B cell (primary cell): ENCODE measurements around the gene VSTM2L. TPM values are rescaled to one million over a fixed set of nuclear protein-coding genes. Genes with fewer than 3 reads are reported as not detected.

ENCODE experiments used
- ATAC-seq: fragments of 200-7000 bp; cut with Tn5 transposase; one replicate; pipeline ENCODE4 v1.10.0; 2021; ENCODE audit warnings: low read depth, mild to moderate bottlenecking, moderate number of reproducible peaks, moderate library complexity
- CTCF ChIA-PET: fragments of 350-600 bp; sonication (Branson Sonifier 250); formaldehyde crosslinking; loops from one replicate; lab custom pipeline; 2021; ENCODE audit warnings: antibody characterized with exemption, inconsistent platforms; lab: Charles Lee
- POLR2A ChIA-PET: fragments of 350-600 bp; sonication (Branson Sonifier 250); formaldehyde crosslinking; loops from one replicate; lab custom pipeline; 2021; ENCODE audit warnings: antibody characterized with exemption; lab: Charles Lee
- DNase-seq: peaks from one replicate; pipeline ENCODE4 v3.0.0; 2013
- H2AFZ ChIP-seq: 2 replicates; pipeline ENCODE4 v1.6.1; 2012; ENCODE audit warnings: mild to moderate bottlenecking, low read depth, low read length; ENCODE audit not compliant: insufficient read depth, poor library complexity, severe bottlenecking
- H3K27ac ChIP-seq, 2 donors: 1 replicate in 1 of 2; 2 replicates in 1 of 2; pipeline ENCODE4 v1.5.1; 2012 to 2013; ENCODE audit warnings: low read length in 2 of 2, mild to moderate bottlenecking in 2 of 2, moderate library complexity in 1 of 2
- H3K27me3 ChIP-seq, 4 experiments: fragments of 200-600 bp in 1 of 4; sonication (generic) in 1 of 4; replicated peaks in 1 of 4; 1 replicate in 2 of 4; 2 replicates in 2 of 4; pipeline versions ENCODE4 v1.6.1 to v1.7.0; 2013 to 2016; ENCODE audit warnings: low read length in 3 of 4, mild to moderate bottlenecking in 2 of 4, mixed read lengths in 1 of 4, moderate library complexity in 1 of 4; ENCODE audit not compliant: insufficient read depth in 4 of 4, control insufficient read depth in 3 of 4; ENCODE audit errors: control extremely low read depth in 1 of 4
- H3K36me3 ChIP-seq, 2 experiments: replicated peaks in 1 of 2; 1 replicate in 1 of 2; 2 replicates in 1 of 2; pipeline versions ENCODE4 v1.6.1 to v1.7.1; 2013; ENCODE audit warnings: low read length in 1 of 2; ENCODE audit not compliant: insufficient read depth in 2 of 2, control insufficient read depth in 1 of 2; ENCODE audit errors: control extremely low read depth in 1 of 2, extremely low read depth in 1 of 2
- H3K4me1 ChIP-seq, 2 donors: fragments of 200-600 bp in 1 of 2; sonication (generic) in 1 of 2; 1 replicate in 1 of 2; 2 replicates in 1 of 2; pipeline versions ENCODE4 v1.5.1 to v1.6.1; 2013 to 2017; ENCODE audit warnings: low read length in 2 of 2; ENCODE audit not compliant: control insufficient read depth in 2 of 2, insufficient read depth in 2 of 2
- H3K4me2 ChIP-seq: replicated peaks from 2 replicates; pipeline ENCODE3; 2012; ENCODE audit warnings: mild to moderate bottlenecking, low read depth, low read length; ENCODE audit not compliant: poor library complexity, severe bottlenecking
- H3K4me3 ChIP-seq, 5 experiments: fragments of 200-600 bp in 1 of 5; sonication (generic) in 1 of 5; 1 replicate in 3 of 5; 2 replicates in 2 of 5; pipeline versions ENCODE4 v1.5.1 to v1.7.0; 2011 to 2016; ENCODE audit warnings: low read length in 4 of 5, mild to moderate bottlenecking in 4 of 5, low read depth in 2 of 5, control low read depth in 1 of 5, moderate library complexity in 1 of 5; ENCODE audit not compliant: insufficient read depth in 1 of 5; ENCODE audit errors: control extremely low read depth in 1 of 5, extremely low read depth in 1 of 5
- H3K79me2 ChIP-seq: fragments of 200-600 bp; sonication (generic); one replicate; pipeline ENCODE4 v1.6.0; 2016; ENCODE audit warnings: low read length; ENCODE audit not compliant: control insufficient read depth, insufficient read depth
- H3K9ac ChIP-seq: fragments of 200-600 bp; sonication (generic); 2 replicates; pipeline ENCODE4 v1.6.1; 2017; ENCODE audit warnings: mild to moderate bottlenecking, low read length, moderate library complexity
- H3K9me3 ChIP-seq, 3 donors: one replicate each; pipeline versions ENCODE4 v1.6.1 to v1.7.1; 2013; ENCODE audit warnings: low read length in 2 of 3; ENCODE audit not compliant: control insufficient read depth in 2 of 3, insufficient read depth in 1 of 3; ENCODE audit errors: control extremely low read depth in 1 of 3
- H4K20me1 ChIP-seq: 2 replicates; pipeline ENCODE4 v1.6.0; 2012; ENCODE audit warnings: mild to moderate bottlenecking, low read length; ENCODE audit not compliant: insufficient read depth, control insufficient read depth, poor library complexity, severe bottlenecking
- H3K27ac Mint-ChIP-seq: one replicate; pipeline ENCODE4 v1.8.0; 2021; ENCODE audit warnings: mixed read lengths
- H3K27me3 Mint-ChIP-seq: one replicate; pipeline ENCODE4 v1.8.0; 2021; ENCODE audit warnings: mixed read lengths
- H3K4me1 Mint-ChIP-seq: one replicate; pipeline ENCODE4 v1.8.0; 2021; ENCODE audit warnings: mixed read lengths
- H3K4me3 Mint-ChIP-seq: one replicate; pipeline ENCODE4 v1.8.0; 2021; ENCODE audit warnings: mixed read lengths
- H3K9me3 Mint-ChIP-seq: one replicate; pipeline ENCODE4 v1.8.0; 2022; ENCODE audit warnings: mixed read lengths; ENCODE audit not compliant: insufficient read depth
- CTCF ChIP-seq: fragments of 200-600 bp; IDR thresholded peaks from one replicate; pipeline ENCODE4 v1.8.0; 2022; ENCODE audit warnings: antibody characterized with exemption, mild to moderate bottlenecking
- EZH2 ChIP-seq: IDR thresholded peaks from 2 replicates; pipeline ENCODE4 v1.6.1; 2012; ENCODE audit warnings: borderline replicate concordance, low read depth, mild to moderate bottlenecking, moderate library complexity, low read length; ENCODE audit not compliant: insufficient read depth, poor library complexity, severe bottlenecking
- WGBS: methylation state at CpG from one replicate; pipeline ENCODE4 v1.1.5; 2013; ENCODE audit warnings: missing lambda C conversion rate; ENCODE audit not compliant: insufficient coverage; 5-methylcytosine and 5-hydroxymethylcytosine counted together
- intact Hi-C: fragments of 100-400 bp; cut with micrococcal nuclease; formaldehyde crosslinking; loops from one replicate; pipeline ENCODE4 v1.10.0; 2022
- polyA plus RNA-seq: library from polyadenylated mRNA; depleted of rRNA; stranded (reverse); fragments of >200 nt; gene quantifications from 2 replicates; pipeline ENCODE4 v1.2.3, GENCODE V29; 2012
- total RNA-seq, 2 donors: library from RNA; stranded (reverse); fragments of 120-200 nt in 1 of 2; gene quantifications; 1 replicate in 1 of 2; 2 replicates in 1 of 2; pipeline versions ENCODE4 v1.2.3 to v1.2.4, GENCODE V29; 2013 to 2022

The VSTM2L gene
- total and polyA plus RNA-seq, 2 donors (not counting 1 experiment from before 2014, with no cell fraction given): 0.25 TPM; not detected in 1

GRCh38 chr20:37881601-37882343 is 21.2 kb upstream of the VSTM2L start:
- no peak overlapping the region for H2AFZ ChIP-seq
- Mint-ChIP-seq H3K4me3 (no peak overlapping the region), H3K27ac (no peak overlapping the region), H3K4me1 (no peaks in the 10 kb centered on the region), H3K27me3 (no peaks in the 10 kb centered on the region), H3K9me3 (no peaks in the 10 kb centered on the region)
- no peak overlapping the region for H3K4me2 ChIP-seq
- no peak for TF ChIP-seq EZH2
- TF ChIP-seq CTCF: no peak
- no peaks in the 10 kb centered on the region for H3K27me3 ChIP-seq
- H3K9ac ChIP-seq: no peak overlapping the region
- H3K36me3 ChIP-seq: no peaks in the 10 kb centered on the region
- peaks cover 0 to 3% (median 0%) of the 10 kb centered on the region in 3 donors for H3K9me3 ChIP-seq
- no peak for DNase-seq
- no peak overlapping the region for H3K4me3 ChIP-seq
- POLR2A ChIA-PET: no interaction called here
- H3K79me2 ChIP-seq: no peaks in the 10 kb centered on the region
- H3K4me1 ChIP-seq: no peaks in the 10 kb centered on the region
- CTCF ChIA-PET: no interaction called here
- H4K20me1 ChIP-seq: no peaks in the 10 kb centered on the region
- WGBS: 85% methylated on average over 20 of the region's 22 CpGs
- intact Hi-C loops: no loop called here
- no peak overlapping the region for H3K27ac ChIP-seq
- ATAC-seq: no peak

- ChIA-PET CTCF (no interaction called here), POLR2A (no interaction called here)
- Mint-ChIP-seq H3K9me3 (no peaks in the 10 kb centered on the region), H3K27me3 (no peaks in the 10 kb centered on the region), H3K4me1 (no peaks in the 10 kb centered on the region), H3K4me3 (no peak overlapping the region), H3K27ac (no peak overlapping the region)
- DNase-seq: no peak
- no peak overlapping the region for H3K9ac ChIP-seq
- no peak overlapping the region for H3K4me2 ChIP-seq
- WGBS: 92% methylated on average over 15 of the region's 16 CpGs
- H3K4me1 ChIP-seq: no peaks in the 10 kb centered on the region
- no peak for ATAC-seq
- no peaks in the 10 kb centered on the region for H3K27me3 ChIP-seq
- H3K27ac ChIP-seq: no peak overlapping the region
- H2AFZ ChIP-seq: no peak overlapping the region
- no peak overlapping the region for H3K4me3 ChIP-seq
- intact Hi-C loops: no loop called here
- TF ChIP-seq CTCF: no peak
- TF ChIP-seq EZH2: no peak
- no peaks in the 10 kb centered on the region for H4K20me1 ChIP-seq
- no peaks in the 10 kb centered on the region for H3K79me2 ChIP-seq
- no peaks in the 10 kb centered on the region for H3K36me3 ChIP-seq
- peaks cover 0 to 3% (median 0%) of the 10 kb centered on the region in 3 donors for H3K9me3 ChIP-seq
Measured at GRCh38 chr20:37882961-37883712, 19.8 kb upstream of the VSTM2L start.
